GM12801 (cell line): ENCODE measurements around the gene C13orf46.

Experiments
- CTCF ChIP-seq: IDR thresholded peaks from one replicate; pipeline ENCODE4 v1.5.1; 2011; ENCODE audit warnings: control low read depth; ENCODE audit not compliant: insufficient read length; ENCODE audit errors: extremely low read depth

C13orf46 gene

GRCh38 chr13:113916330-113916815 lies 57.5 kb downstream of the C13orf46 start:
- no peak for TF ChIP-seq CTCF

- TF ChIP-seq CTCF, result no peak
Measured at GRCh38 chr13:113915786-113916329, 58.0 kb downstream of the C13orf46 start.

DNA sequence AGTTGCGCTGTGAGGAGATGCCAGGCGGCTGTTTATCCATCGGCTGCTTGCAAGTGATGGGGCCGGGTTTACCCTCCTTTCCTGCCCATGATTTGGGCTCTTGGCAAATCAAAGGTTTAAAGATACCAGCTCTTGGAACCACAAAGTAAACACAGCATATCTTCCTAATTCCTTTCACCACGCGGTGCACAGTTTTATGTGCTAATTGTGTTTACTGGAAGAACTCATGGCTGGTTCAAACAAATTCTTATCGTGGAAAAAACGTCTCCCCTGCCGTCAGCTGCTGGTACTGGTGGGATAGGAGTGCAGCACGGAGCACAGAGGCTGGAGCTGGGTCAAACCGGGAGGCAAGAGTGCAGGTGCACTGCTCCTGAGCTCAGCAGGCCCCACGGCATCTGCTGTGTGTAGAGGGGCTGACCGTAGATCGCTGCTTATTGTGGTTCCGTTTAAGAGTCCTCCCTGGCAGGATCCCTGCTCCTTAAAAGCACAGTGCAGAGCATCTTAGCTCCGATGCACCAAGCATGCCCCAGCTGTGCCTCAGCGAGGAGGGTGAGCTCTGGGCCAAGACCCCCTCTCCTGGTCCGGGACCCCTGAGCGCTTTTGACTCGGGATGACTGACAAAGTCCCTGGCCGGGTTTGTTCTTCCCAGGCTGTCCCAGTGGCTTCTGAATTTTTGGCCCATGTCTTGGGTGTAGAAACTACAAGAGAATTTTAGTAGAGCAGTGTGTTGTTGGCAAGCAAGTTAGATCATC lies 58.7 kb downstream of the C13orf46 start:
- no peak for TF ChIP-seq CTCF

GRCh38 chr13:113914333-113915011 lies 59.4 kb downstream of the C13orf46 start:
- TF ChIP-seq CTCF, result no peak

DNA sequence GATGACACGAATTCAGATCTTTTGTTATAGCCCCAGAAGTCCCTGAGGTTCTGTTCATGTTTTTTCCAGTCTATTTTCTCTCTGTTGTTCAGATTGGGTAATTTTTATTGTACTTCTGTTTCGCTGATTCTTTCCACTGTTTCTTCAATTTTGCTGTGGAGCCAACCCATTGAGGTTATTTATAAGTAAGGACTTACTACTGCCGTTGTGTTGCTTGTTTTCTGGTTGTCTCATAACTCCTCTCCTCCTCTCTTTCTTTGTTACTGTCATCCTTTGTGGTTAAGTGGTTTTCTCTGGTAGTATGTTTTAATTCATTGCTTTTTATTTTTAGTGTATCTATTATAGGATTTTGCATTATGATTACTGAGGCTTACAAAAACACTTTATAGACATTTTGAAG lies 61.3 kb downstream of the C13orf46 start:
- no peak for TF ChIP-seq CTCF

DNA sequence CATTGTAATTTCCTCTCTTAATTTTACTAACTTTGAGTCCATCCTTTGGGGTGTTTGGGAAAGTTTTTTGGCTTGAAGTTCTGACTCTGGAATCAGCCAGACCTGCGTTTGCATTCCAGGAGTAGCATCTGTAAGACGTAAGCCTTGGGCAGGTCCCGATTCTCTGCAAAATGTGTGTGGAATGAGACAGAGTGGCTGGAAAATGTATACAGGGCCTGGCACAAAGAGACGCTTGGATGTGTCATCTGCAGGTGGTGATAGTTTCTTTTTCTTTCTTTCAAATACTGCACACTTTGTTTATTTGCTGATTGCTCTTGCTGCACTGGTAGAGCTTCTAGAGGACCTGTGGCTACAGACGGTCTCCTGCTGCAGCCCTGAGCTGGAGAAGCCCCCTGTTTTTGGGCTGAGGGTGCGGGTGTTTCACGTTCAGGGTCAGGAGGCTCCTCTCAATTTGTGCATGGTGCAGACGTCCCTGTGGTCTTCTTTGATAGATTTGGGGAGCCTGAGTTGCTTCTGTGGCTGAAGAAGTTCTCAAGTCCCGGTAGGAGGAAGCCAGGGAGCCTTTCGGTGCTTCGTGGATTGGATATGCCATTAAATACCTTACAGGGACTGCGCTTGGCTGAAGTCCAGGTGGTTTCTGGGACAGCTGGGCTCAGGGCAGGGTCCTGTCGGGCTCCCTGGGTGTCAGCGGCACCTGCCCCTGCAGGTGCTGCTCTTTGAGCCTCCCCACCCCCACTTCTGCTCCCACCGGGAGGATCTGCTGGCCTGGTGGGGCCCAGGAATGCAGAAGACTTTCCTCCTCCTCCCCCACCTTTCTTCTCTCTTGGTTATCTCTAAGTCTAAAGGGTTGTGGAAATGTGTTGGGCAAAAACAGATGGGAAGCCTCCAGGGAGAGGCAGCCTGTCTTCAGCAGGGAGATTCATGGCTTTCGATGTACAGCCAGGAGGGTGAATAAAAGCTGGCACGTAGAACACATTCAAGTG lies 66.0 kb downstream of the C13orf46 start:
- TF ChIP-seq CTCF, result no peak
